Liver (tissue), 9 donors: ENCODE results near the gene MSI2. TPM values are rescaled to one million over a fixed set of nuclear protein-coding genes. Genes with fewer than 3 reads are reported as not detected.

Experiments used
- DNase-seq: peaks from one replicate; pipeline ENCODE4 v3.0.0-alpha.2; 2017; ENCODE audit warnings: low spot score
- H3K27ac ChIP-seq, 2 donors: one replicate each; pipeline ENCODE4 v1.7.0; 2013; ENCODE audit warnings: inconsistent platforms in 2 of 2, low read length in 2 of 2, control low read depth in 1 of 2, low read depth in 1 of 2, mild to moderate bottlenecking in 1 of 2
- H3K27me3 ChIP-seq, 4 donors: one replicate each; pipeline versions ENCODE4 v1.6.1 to v1.7.0; 2013; ENCODE audit warnings: low read length in 3 of 4, inconsistent platforms in 1 of 4, mild to moderate bottlenecking in 1 of 4, moderate library complexity in 1 of 4; ENCODE audit not compliant: control insufficient read depth in 4 of 4, insufficient read depth in 4 of 4
- H3K36me3 ChIP-seq, 4 donors: one replicate each; pipeline versions ENCODE4 v1.6.1 to v1.7.0; 2013; ENCODE audit warnings: low read length in 3 of 4, mild to moderate bottlenecking in 3 of 4, low read depth in 1 of 4, moderate library complexity in 1 of 4; ENCODE audit not compliant: control insufficient read depth in 4 of 4, insufficient read depth in 3 of 4
- H3K4me1 ChIP-seq, 4 donors: one replicate each; pipeline versions ENCODE4 v1.6.1 to v1.7.0; 2013; ENCODE audit warnings: low read length in 3 of 4, mild to moderate bottlenecking in 3 of 4, moderate library complexity in 1 of 4; ENCODE audit not compliant: control insufficient read depth in 4 of 4, insufficient read depth in 4 of 4
- H3K4me3 ChIP-seq, 3 donors: one replicate each; pipeline versions ENCODE4 v1.6.1 to v1.7.0; 2013; ENCODE audit warnings: low read length in 3 of 3, control low read depth in 1 of 3, low read depth in 1 of 3, mild to moderate bottlenecking in 1 of 3
- H3K9ac ChIP-seq, 2 donors: one replicate each; pipeline ENCODE4 v1.7.0; 2013; ENCODE audit warnings: low read length in 2 of 2, mild to moderate bottlenecking in 2 of 2, moderate library complexity in 2 of 2, control low read depth in 1 of 2, low read depth in 1 of 2
- H3K9me3 ChIP-seq, 4 donors: one replicate each; pipeline versions ENCODE4 v1.6.1 to v1.7.0; 2013; ENCODE audit warnings: low read length in 3 of 4; ENCODE audit not compliant: control insufficient read depth in 4 of 4
- ATF3 ChIP-seq: IDR thresholded peaks from 2 replicates; pipeline ENCODE4 v1.6.1; 2016; ENCODE audit warnings: antibody characterized with exemption
- EGR1 ChIP-seq, 2 donors: IDR thresholded peaks; 2 replicates each; pipeline ENCODE4 v1.6.1; 2016 to 2018; ENCODE audit warnings: antibody characterized with exemption in 2 of 2, low read depth in 2 of 2
- FOXA2 ChIP-seq: IDR thresholded peaks from 2 replicates; pipeline ENCODE4 v1.6.1; 2016; ENCODE audit warnings: antibody characterized with exemption
- HNF4G ChIP-seq: IDR thresholded peaks from 2 replicates; pipeline ENCODE4 v1.6.1; 2016; ENCODE audit warnings: antibody characterized with exemption
- JUND ChIP-seq, 2 donors: IDR thresholded peaks; 2 replicates each; pipeline ENCODE4 v1.6.1; 2016; ENCODE audit warnings: antibody characterized with exemption in 2 of 2
- NR2F2 ChIP-seq: IDR thresholded peaks from 2 replicates; pipeline ENCODE4 v1.6.1; 2016; ENCODE audit warnings: antibody characterized with exemption
- RAD21 ChIP-seq, 2 donors: IDR thresholded peaks; 2 replicates each; pipeline ENCODE4 v1.6.1; 2016; ENCODE audit warnings: antibody characterized with exemption in 2 of 2, mild to moderate bottlenecking in 2 of 2
- SP1 ChIP-seq: IDR thresholded peaks from 2 replicates; pipeline ENCODE4 v1.6.1; 2018; ENCODE audit warnings: antibody characterized with exemption, mild to moderate bottlenecking
- YY1 ChIP-seq: IDR thresholded peaks from 2 replicates; pipeline ENCODE4 v1.6.1; 2016; ENCODE audit warnings: antibody characterized with exemption, mild to moderate bottlenecking
- WGBS: extraction: QIAGEN DNeasy Blood & Tissue Kit; methylation state at CpG from one replicate; pipeline ENCODE4 v1.1.7; 2013; 5-methylcytosine and 5-hydroxymethylcytosine counted together
- polyA plus RNA-seq, 2 donors: library from polyadenylated mRNA; stranded (reverse) in 1 of 2; unstranded in 1 of 2; fragments of 200-250 nt in 1 of 2; fragments of >200 nt in 1 of 2; fragmentation: Nextera tagmentation in 1 of 2; extraction: Ambion mirVana in 1 of 2; gene quantifications; one replicate each; pipeline versions ENCODE4 v1.2.1 to v1.2.3, GENCODE V29; 2013 to 2015
- total RNA-seq, 2 donors: library from RNA; depleted of rRNA; stranded (reverse); fragments of >200 nt; gene quantifications; one replicate each; pipeline ENCODE4 v1.2.3, GENCODE V29; 2014
- TF ChIP-seq, protein P1 (sequence below): IDR thresholded peaks from 2 replicates; pipeline ENCODE4 v1.6.1; 2016; ENCODE audit warnings: antibody characterized with exemption
- TF ChIP-seq, protein P2 (sequence below): IDR thresholded peaks from 2 replicates; pipeline ENCODE4 v1.6.1; 2016; ENCODE audit warnings: antibody characterized with exemption, mild to moderate bottlenecking
- donor health status: healthy.
- donor health status: healthy.
- donor health status: healthy.
- donor health status: healthy.
- donor health status: healthy.

The MSI2 gene
- total and polyA plus RNA-seq, 4 donors, result 5.7 to 15.6 (median 9.2) TPM

- Histone ChIP-seq H3K9ac (no peak overlapping the region), H3K27ac (no peak overlapping the region), H3K4me3 (no peak overlapping the region), H3K36me3 (no peaks in the 10 kb centered on the region), H3K4me1 (peaks cover 0 to 2% (median 0%) of the 10 kb centered on the region in 4 donors), H3K9me3 (no peaks in the 10 kb centered on the region), H3K27me3 (no peaks in the 10 kb centered on the region)
- 85% methylated on average over 2 of the region's 2 CpGs for WGBS
- TF ChIP-seq RAD21 (IDR thresholded peaks at IDR 0.05), result no peak
- no peak for TF ChIP-seq HNF4G
- TF ChIP-seq FOXA2, result no peak
- TF ChIP-seq, protein P1, sequence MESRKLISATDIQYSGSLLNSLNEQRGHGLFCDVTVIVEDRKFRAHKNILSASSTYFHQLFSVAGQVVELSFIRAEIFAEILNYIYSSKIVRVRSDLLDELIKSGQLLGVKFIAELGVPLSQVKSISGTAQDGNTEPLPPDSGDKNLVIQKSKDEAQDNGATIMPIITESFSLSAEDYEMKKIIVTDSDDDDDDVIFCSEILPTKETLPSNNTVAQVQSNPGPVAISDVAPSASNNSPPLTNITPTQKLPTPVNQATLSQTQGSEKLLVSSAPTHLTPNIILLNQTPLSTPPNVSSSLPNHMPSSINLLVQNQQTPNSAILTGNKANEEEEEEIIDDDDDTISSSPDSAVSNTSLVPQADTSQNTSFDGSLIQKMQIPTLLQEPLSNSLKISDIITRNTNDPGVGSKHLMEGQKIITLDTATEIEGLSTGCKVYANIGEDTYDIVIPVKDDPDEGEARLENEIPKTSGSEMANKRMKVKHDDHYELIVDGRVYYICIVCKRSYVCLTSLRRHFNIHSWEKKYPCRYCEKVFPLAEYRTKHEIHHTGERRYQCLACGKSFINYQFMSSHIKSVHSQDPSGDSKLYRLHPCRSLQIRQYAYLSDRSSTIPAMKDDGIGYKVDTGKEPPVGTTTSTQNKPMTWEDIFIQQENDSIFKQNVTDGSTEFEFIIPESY, result no peak
- no peak for TF ChIP-seq YY1
- no peak for DNase-seq
Measured at GRCh38 chr17:57326336-57326735, 70.0 kb downstream of the MSI2 start.

DNA sequence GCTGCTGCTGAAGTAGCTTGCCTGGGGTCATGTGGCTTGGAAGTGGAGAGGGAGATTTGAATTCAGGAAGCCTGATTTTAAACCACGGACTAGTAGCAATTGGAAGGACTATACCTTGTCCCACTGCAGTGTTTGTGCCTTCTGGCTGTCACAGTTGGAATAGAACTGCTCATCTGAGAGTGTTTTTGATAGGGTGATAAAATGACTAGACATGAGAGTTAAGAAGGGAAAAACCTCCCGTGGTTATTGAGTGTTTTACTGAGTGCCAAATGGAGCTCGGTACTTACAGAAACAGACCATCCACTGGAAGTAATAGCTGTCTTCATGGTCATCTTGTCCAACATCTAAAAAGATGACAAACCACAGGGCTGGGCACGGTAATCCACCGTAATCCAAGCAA is 70.4 kb downstream of the MSI2 start:
- TF ChIP-seq, protein P1, result no peak
- TF ChIP-seq SP1 (no peak), JUND (IDR thresholded peaks at IDR 0.05) (no peak), EGR1 (IDR thresholded peaks at IDR 0.05; ENCODE audit: low read depth in 2 of 2) (no peak), RAD21 (IDR thresholded peaks at IDR 0.05) (no peak), FOXA2 (no peak), ATF3 (no peak), NR2F2 (no peak)
- TF ChIP-seq, protein P2, sequence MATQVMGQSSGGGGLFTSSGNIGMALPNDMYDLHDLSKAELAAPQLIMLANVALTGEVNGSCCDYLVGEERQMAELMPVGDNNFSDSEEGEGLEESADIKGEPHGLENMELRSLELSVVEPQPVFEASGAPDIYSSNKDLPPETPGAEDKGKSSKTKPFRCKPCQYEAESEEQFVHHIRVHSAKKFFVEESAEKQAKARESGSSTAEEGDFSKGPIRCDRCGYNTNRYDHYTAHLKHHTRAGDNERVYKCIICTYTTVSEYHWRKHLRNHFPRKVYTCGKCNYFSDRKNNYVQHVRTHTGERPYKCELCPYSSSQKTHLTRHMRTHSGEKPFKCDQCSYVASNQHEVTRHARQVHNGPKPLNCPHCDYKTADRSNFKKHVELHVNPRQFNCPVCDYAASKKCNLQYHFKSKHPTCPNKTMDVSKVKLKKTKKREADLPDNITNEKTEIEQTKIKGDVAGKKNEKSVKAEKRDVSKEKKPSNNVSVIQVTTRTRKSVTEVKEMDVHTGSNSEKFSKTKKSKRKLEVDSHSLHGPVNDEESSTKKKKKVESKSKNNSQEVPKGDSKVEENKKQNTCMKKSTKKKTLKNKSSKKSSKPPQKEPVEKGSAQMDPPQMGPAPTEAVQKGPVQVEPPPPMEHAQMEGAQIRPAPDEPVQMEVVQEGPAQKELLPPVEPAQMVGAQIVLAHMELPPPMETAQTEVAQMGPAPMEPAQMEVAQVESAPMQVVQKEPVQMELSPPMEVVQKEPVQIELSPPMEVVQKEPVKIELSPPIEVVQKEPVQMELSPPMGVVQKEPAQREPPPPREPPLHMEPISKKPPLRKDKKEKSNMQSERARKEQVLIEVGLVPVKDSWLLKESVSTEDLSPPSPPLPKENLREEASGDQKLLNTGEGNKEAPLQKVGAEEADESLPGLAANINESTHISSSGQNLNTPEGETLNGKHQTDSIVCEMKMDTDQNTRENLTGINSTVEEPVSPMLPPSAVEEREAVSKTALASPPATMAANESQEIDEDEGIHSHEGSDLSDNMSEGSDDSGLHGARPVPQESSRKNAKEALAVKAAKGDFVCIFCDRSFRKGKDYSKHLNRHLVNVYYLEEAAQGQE, result no peak

More for the DNA sequence above, 70.4 kb downstream of the MSI2 start:
- Histone ChIP-seq H3K4me3 (no peak overlapping the region), H3K27me3 (no peaks in the 10 kb centered on the region), H3K4me1 (peaks cover 0 to 2% (median 0%) of the 10 kb centered on the region in 4 donors), H3K9me3 (no peaks in the 10 kb centered on the region), H3K9ac (no peak overlapping the region), H3K36me3 (no peaks in the 10 kb centered on the region), H3K27ac (no peak overlapping the region)
- WGBS, result 91% methylated on average over 5 of the region's 5 CpGs
- no peak for DNase-seq
